ENCODE data around the gene FLNB. TPM values are rescaled to one million over a fixed set of nuclear protein-coding genes. Genes with fewer than 3 reads are reported as not detected.

The FLNB gene
- total RNA-seq, 2 experiments from 2014 or later: 26.3 to 28.4 TPM

DNA sequence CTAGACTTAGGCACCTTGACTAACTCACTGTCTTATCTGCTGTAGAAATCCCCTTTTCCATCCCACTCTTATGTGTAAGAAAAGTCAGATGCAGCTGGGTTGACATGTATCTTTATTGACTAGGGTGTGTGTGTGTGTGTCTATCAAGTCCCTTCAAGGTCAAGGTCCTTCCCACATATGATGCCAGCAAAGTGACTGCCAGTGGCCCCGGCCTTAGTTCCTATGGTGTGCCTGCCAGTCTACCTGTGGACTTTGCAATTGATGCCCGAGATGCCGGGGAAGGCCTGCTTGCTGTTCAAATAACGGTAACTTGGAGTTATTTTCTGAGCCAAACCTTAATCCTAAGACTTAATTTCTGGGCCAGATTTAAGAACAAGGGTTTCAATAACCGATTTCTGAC, 126.2 kb downstream of the FLNB start:
- no peak for ATAC-seq
- Mint-ChIP-seq H3K4me1 (ENCODE audit: low read depth) (no peaks in the 10 kb centered on the region), H3K36me3 (ENCODE audit: low read depth) (peaks cover 18% of the 10 kb centered on the region), H3K27ac (no peak overlapping the region), H3K9me3 (no peaks in the 10 kb centered on the region), H3K27me3 (no peaks in the 10 kb centered on the region), H3K4me3 (no peak overlapping the region)
- POLR2A ChIA-PET: no interaction called here
- CTCF ChIA-PET: interaction anchor here (0.9 to 5.5 kb wide), 4 partner anchors 32 to 126 kb away, joined by 3 to 29 read pairs (median 5); no protein-coding TSS in a partner anchor
- no peak for DNase-seq
- no peak for TF ChIP-seq CTCF (IDR thresholded peaks at IDR 0.05)
- intact Hi-C loops (cut with micrococcal nuclease): no loop called here

DNA sequence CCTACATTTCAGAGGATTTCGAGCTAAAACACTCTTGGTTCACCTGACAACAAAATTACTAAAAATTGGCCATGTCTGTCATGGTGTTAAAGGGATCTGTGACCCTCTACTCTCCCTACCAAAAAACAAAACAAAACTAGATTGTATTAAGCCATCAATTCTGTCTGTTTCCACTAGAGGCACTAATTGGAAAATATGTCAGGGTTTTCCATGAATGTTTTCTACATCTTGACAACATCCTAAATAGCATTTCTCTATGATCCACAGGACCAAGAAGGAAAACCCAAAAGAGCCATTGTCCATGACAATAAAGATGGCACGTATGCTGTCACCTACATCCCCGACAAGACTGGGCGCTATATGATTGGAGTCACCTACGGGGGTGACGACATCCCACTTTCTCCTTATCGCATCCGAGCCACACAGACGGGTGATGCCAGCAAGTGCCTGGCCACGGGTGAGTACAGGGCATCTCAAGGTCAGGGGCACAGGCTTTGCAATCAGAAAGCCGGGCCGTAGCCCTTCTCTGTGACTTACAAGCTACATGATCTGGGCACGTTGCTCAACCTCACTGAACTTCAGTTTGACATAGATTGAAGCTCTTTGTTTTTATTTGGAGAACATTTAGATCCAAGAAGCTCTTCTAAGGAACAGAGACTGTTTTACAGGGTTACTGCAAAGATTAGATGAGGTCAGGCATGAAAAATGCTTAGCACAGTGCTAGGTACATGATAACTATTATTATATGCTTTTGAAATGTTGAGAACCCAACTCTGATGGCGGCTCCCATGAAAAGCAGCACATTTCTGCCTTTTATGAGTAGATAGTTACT, 127.7 kb downstream of the FLNB start:
- Mint-ChIP-seq H3K27me3 (no peaks in the 10 kb centered on the region), H3K27ac (no peak overlapping the region), H3K36me3 (ENCODE audit: low read depth) (peaks cover 18% of the 10 kb centered on the region), H3K4me3 (no peak overlapping the region), H3K4me1 (ENCODE audit: low read depth) (no peaks in the 10 kb centered on the region), H3K9me3 (no peaks in the 10 kb centered on the region)
- DNase-seq: no peak
- intact Hi-C loops (cut with micrococcal nuclease): no loop called here
- POLR2A ChIA-PET: no interaction called here
- peak; percentile 52 for TF ChIP-seq CTCF (IDR thresholded peaks at IDR 0.05)
- CTCF ChIA-PET: interaction anchor here (0.6 to 5.5 kb wide), 8 partner anchors 15 to 128 kb away, joined by 3 to 29 read pairs (median 3); partner anchors contain the start of gene FLNB
- ATAC-seq: no peak

- Mint-ChIP-seq H3K9me3 (no peaks in the 10 kb centered on the region), H3K27ac (no peak overlapping the region), H3K4me3 (no peak overlapping the region), H3K36me3 (ENCODE audit: low read depth) (peaks cover 18% of the 10 kb centered on the region), H3K4me1 (ENCODE audit: low read depth) (no peaks in the 10 kb centered on the region), H3K27me3 (no peaks in the 10 kb centered on the region)
- intact Hi-C loops (cut with micrococcal nuclease): no loop called here
- ATAC-seq (no peak), DNase-seq (no peak)
- CTCF ChIA-PET: interaction anchor here (5.5 kb wide), 1 partner anchor 30 kb away, joined by 29 read pairs; no protein-coding TSS in a partner anchor
- TF ChIP-seq CTCF (IDR thresholded peaks at IDR 0.05): no peak
- POLR2A ChIA-PET: no interaction called here
Measured at GRCh38 chr3:58137306-58137705, 129.1 kb downstream of the FLNB start.

- CTCF ChIA-PET: interaction anchor here (1.6 kb wide), 1 partner anchor 26 kb away, joined by 5 read pairs; no protein-coding TSS in a partner anchor
- TF ChIP-seq CTCF (IDR thresholded peaks at IDR 0.05): no peak
- H3K27me3 Mint-ChIP-seq: no peaks in the 10 kb centered on the region
- H3K4me1 Mint-ChIP-seq (ENCODE audit: low read depth): no peaks in the 10 kb centered on the region
- DNase-seq (no peak), ATAC-seq (no peak)
- H3K36me3 Mint-ChIP-seq (ENCODE audit: low read depth): peaks cover 8% of the 10 kb centered on the region
- POLR2A ChIA-PET: no interaction called here
- H3K4me3 Mint-ChIP-seq: no peak overlapping the region
- no peak overlapping the region for H3K27ac Mint-ChIP-seq
- intact Hi-C loops (cut with micrococcal nuclease): no loop called here
- H3K9me3 Mint-ChIP-seq: no peaks in the 10 kb centered on the region
Measured at GRCh38 chr3:58141766-58142345, 133.6 kb downstream of the FLNB start.
